GM12864 (cell line): ENCODE measurements around the gene PPFIA2.

Experiments used
- DNase-seq: peaks from one replicate; pipeline ENCODE4 v3.0.0-alpha.2; 2011; ENCODE audit warnings: low read depth
- H3K4me3 ChIP-seq: 2 replicates; pipeline ENCODE4 v1.5.1; 2011; ENCODE audit warnings: mild to moderate bottlenecking, low read depth, low read length, control low read depth
- TF ChIP-seq, protein P1 (sequence below): IDR thresholded peaks from 2 replicates; pipeline ENCODE4 v1.5.1; 2011; ENCODE audit warnings: low read depth, mild to moderate bottlenecking, moderate library complexity, low read length, control low read depth, inconsistent platforms; ENCODE audit errors: missing control alignments

Gene PPFIA2

DNA sequence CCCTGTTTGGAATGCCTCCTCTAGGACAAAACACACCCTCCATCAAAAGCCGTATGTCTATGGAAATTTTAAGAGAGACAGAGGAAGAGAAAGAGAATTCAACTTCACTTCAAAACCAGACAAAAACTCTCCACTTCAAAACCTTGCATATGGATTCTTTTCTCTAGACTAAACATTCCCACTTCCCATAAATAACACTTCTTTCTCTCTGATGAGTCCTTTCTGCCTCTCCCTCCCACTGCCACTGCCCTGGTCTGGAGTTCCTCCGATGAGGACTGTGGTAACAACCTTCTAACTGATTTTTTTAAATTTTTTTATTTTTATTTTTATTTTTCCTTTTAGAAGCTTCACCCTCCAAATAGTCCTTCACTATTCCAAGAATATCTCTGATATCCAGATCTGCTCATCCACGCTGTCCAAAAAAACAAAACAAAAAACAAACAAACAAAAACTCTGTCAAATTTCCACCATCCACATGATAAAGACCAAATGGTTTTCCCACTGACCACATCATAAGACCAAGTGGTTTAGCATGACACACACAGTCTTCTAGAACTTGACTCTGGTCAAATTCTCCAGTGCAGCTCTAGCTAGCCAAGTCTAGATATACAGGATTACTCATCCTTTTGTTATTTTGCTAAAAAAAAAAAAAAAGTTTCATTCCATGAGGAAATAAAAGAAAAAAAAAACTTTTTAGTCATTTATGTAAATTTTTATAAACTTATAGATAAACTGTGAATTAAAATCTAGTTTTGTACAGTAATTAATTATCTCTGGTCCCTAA, 256.0 kb downstream of the PPFIA2 start:
- no peak for DNase-seq
- TF ChIP-seq, protein P1, sequence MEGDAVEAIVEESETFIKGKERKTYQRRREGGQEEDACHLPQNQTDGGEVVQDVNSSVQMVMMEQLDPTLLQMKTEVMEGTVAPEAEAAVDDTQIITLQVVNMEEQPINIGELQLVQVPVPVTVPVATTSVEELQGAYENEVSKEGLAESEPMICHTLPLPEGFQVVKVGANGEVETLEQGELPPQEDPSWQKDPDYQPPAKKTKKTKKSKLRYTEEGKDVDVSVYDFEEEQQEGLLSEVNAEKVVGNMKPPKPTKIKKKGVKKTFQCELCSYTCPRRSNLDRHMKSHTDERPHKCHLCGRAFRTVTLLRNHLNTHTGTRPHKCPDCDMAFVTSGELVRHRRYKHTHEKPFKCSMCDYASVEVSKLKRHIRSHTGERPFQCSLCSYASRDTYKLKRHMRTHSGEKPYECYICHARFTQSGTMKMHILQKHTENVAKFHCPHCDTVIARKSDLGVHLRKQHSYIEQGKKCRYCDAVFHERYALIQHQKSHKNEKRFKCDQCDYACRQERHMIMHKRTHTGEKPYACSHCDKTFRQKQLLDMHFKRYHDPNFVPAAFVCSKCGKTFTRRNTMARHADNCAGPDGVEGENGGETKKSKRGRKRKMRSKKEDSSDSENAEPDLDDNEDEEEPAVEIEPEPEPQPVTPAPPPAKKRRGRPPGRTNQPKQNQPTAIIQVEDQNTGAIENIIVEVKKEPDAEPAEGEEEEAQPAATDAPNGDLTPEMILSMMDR: no peak
- no peak overlapping the region for H3K4me3 ChIP-seq

DNA sequence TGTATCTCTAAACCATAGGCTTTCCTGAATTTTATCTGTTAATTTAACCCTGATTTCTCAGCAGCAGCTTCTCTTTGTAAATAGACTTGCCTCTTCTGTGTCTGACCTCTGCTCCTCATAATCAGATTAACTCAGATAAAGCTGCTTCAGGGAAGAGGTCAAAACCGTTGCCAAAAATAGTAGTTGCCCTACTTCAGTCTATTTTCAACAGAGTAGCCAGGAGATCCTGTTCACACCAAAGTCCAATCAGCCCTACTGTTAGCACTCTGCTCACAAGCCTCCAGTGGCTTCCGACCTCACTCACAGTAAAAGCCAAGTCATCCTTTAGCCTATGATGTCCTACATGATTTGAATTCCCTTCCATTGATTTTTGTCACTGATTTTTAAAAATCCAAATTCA, 258.4 kb downstream of the PPFIA2 start:
- H3K4me3 ChIP-seq: no peak overlapping the region
- TF ChIP-seq, protein P1: no peak
- no peak for DNase-seq

DNA sequence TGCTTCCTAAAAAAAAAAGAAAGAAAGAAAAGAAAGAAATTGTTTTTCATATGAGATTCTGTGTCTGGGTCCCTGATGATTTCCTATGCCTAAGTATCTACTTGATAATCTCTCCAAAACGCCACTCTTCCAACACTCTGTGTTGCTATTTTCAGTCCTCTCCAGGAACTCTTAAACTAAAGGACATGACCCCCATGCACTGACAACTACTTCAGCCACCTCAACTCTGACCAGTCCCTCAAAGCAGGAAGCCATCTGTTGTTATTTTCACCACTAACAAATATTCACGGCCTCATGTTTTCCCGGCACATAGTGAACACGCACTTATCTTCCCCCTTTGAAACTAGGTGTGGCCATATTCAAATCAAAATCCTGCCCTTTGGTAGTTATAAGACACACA, 259.3 kb downstream of the PPFIA2 start:
- TF ChIP-seq, protein P1: no peak
- no peak for DNase-seq
- H3K4me3 ChIP-seq: no peak overlapping the region

DNA sequence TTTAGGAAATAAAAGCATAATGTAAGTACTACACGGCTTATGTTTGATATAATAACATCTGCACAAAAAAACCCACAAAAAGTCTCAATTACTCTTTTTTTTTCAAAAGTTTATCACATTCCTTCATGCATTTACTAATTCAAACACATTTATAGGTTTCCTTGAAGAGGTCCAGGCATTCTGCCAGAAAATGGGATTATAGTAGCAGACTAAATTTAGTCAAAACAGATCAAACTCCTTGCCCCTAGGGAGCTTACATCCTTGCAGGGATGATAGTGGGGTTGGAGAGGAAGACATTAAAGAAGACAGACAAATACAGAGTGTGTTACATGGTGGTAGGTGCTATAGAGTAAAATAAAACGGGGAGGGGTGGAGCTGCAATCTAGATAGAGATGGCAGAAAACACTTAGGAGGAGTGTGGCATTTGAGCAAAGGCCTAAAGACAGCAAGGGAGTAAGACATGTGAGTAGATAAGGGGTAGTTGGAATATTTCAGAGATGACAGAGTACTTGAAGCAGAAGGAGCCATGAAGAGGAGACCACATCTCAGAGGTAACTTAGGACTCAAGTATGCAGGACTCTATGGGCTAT, 266.9 kb downstream of the PPFIA2 start:
- DNase-seq: no peak
- H3K4me3 ChIP-seq: no peak overlapping the region
- TF ChIP-seq, protein P1: no peak

DNA sequence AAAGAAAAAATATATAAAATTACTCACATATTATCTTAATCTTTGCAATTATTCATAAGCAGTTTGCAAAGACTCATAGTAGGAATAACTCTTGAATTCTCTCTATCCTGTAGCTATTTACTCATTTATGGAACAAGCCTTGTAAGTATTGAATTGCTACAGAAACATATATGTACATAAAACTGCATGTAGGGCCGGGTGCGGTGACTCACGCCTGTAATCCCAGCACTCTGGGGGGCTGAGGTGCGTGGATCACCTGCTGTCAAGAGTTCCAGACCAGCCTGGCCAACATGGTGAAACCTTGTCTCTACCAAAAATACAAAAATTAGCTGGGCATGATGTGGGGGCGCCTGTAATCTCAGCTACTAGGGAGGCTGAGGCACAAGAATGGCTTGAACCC, 286.2 kb downstream of the PPFIA2 start:
- no peak for DNase-seq
- H3K4me3 ChIP-seq: no peak overlapping the region
- TF ChIP-seq, protein P1: no peak

DNA sequence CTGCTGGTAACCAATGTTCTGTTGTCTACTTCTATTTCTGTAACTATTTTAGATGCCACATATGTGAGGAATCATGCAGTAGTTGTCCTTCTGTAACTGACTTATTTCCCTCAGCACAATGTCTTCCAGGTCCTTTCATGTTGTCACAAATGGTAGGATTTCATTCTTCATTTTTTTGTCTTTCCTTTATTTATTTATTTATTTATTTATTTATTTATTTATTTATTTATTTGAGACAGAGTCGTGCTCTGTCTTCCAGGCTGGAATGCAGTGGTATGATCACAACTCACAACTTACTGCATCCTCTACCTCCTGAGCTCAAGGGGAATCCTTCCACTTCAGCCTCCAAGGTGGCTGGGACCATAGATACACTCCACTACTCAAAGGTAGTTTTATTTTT, 288.2 kb downstream of the PPFIA2 start:
- TF ChIP-seq, protein P1: no peak
- DNase-seq: no peak
- no peak overlapping the region for H3K4me3 ChIP-seq

DNA sequence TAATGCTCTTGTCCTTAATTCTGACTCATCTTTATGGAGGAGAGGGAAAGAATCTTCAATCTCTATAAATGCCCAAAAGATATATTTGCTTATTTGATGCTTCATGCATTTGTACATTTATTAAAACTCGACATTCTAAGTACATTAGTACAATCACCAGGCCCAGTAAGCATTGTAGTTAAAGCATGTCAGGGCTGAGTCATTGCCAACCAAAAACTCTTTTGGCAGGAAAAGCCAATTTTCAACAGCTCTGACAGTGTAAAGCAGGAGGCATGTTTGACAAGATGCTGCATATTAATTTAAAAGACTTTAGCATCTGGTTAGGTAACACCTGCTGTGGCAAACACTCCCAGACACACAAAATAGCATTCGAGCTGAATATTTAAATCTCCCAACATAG, 290.9 kb downstream of the PPFIA2 start:
- no peak for DNase-seq
- no peak overlapping the region for H3K4me3 ChIP-seq
- TF ChIP-seq, protein P1: no peak
